GM23338 (cell line): ENCODE data around the gene FGF1. TPM values are rescaled to one million over a fixed set of nuclear protein-coding genes. Genes with fewer than 3 reads are reported as not detected.

Experiments used
- ATAC-seq: fragments of 200-7000 bp; cut with Tn5 transposase; 3 replicates; pipeline ENCODE4 v1.9.1; 2020
- DNase-seq: peaks from one replicate; pipeline ENCODE4 v3.0.0-alpha.2; 2015; ENCODE audit warnings: low spot score
- H2AFZ ChIP-seq: fragments of 200-600 bp; sonication (generic); 2 replicates; pipeline ENCODE4 v1.8.0; 2016; ENCODE audit warnings: antibody characterized with exemption, mild to moderate bottlenecking, moderate library complexity
- H3F3A ChIP-seq: fragments of 200-600 bp; sonication (generic); replicated peaks from 2 replicates; pipeline ENCODE4 v1.8.0; 2017; ENCODE audit warnings: antibody characterized with exemption, mixed run types, low read depth
- H3K27ac ChIP-seq: fragments of 200-600 bp; sonication (generic); 2 replicates; pipeline ENCODE4 v1.6.1; 2016; ENCODE audit warnings: low read depth
- H3K27me3 ChIP-seq: fragments of 200-600 bp; sonication (generic); 2 replicates; pipeline ENCODE4 v1.8.0; 2016; ENCODE audit warnings: mild to moderate bottlenecking, mixed run types, moderate library complexity; ENCODE audit not compliant: insufficient read depth
- H3K36me3 ChIP-seq: fragments of 200-600 bp; sonication (generic); 2 replicates; pipeline ENCODE4 v1.8.0; 2016; ENCODE audit warnings: mild to moderate bottlenecking; ENCODE audit not compliant: insufficient read depth
- H3K4me1 ChIP-seq: fragments of 200-600 bp; sonication (generic); 2 replicates; pipeline ENCODE4 v1.8.0; 2016; ENCODE audit warnings: mild to moderate bottlenecking, moderate library complexity; ENCODE audit not compliant: insufficient read depth
- H3K4me2 ChIP-seq: fragments of 200-600 bp; sonication (generic); 2 replicates; pipeline ENCODE4 v1.7.1; 2017; ENCODE audit warnings: mixed run types
- H3K4me3 ChIP-seq: fragments of 200-600 bp; sonication (generic); 2 replicates; pipeline ENCODE4 v1.6.1; 2016; ENCODE audit warnings: mixed run types
- H3K79me2 ChIP-seq: fragments of 200-600 bp; sonication (generic); replicated peaks from 2 replicates; pipeline ENCODE4 v1.8.0; 2017; ENCODE audit warnings: mild to moderate bottlenecking; ENCODE audit not compliant: insufficient read depth
- H3K9me2 ChIP-seq: fragments of 200-600 bp; sonication (generic); 2 replicates; pipeline ENCODE4 v1.8.0; 2017; ENCODE audit not compliant: insufficient read depth
- H4K20me1 ChIP-seq: fragments of 200-600 bp; sonication (generic); replicated peaks from 2 replicates; pipeline ENCODE4 v1.8.0; 2017; ENCODE audit warnings: mild to moderate bottlenecking; ENCODE audit not compliant: insufficient read depth
- H3K27ac Mint-ChIP-seq: 2 replicates; pipeline ENCODE4 v1.8.0; 2020; ENCODE audit warnings: inconsistent platforms, mild to moderate bottlenecking, moderate library complexity, mixed read lengths
- H3K27me3 Mint-ChIP-seq: 3 replicates; pipeline ENCODE4 v1.8.0; 2022; ENCODE audit warnings: low read depth, mild to moderate bottlenecking, moderate library complexity, mixed read lengths, inconsistent platforms; ENCODE audit not compliant: insufficient read depth, poor library complexity
- H3K36me3 Mint-ChIP-seq: 3 replicates; pipeline ENCODE4 v1.8.0; 2021; ENCODE audit warnings: low read depth, mild to moderate bottlenecking, inconsistent platforms, moderate library complexity, mixed read lengths
- H3K4me1 Mint-ChIP-seq: 3 replicates; pipeline ENCODE4 v1.8.0; 2020; ENCODE audit warnings: mild to moderate bottlenecking, inconsistent platforms, mixed read lengths
- H3K4me3 Mint-ChIP-seq: 3 replicates; pipeline ENCODE4 v1.8.0; 2021; ENCODE audit warnings: moderate library complexity, mild to moderate bottlenecking, inconsistent platforms, mixed read lengths
- H3K9me3 Mint-ChIP-seq: 3 replicates; pipeline ENCODE4 v1.8.0; 2020; ENCODE audit warnings: moderate library complexity, mild to moderate bottlenecking, inconsistent platforms, mixed read lengths
- CREB1 ChIP-seq: fragments of 250-450 bp; sonication (Bioruptor Pico); IDR thresholded peaks from 2 replicates; pipeline ENCODE4 v1.5.0; 2020; ENCODE audit warnings: low read depth, mild to moderate bottlenecking, moderate library complexity
- CTCF ChIP-seq, 2 experiments: fragments of 200-600 bp in 1 of 2; sonication (generic) in 1 of 2; conservative IDR thresholded peaks; 2 replicates each; pipeline versions ENCODE4 v1.5.1 to v1.6.1; 2016 to 2017; ENCODE audit warnings: antibody characterized with exemption in 2 of 2, low read depth in 2 of 2, mild to moderate bottlenecking in 2 of 2, moderate library complexity in 1 of 2
- ETS1 ChIP-seq: IDR thresholded peaks from 2 replicates; pipeline ENCODE4 v1.6.1; 2016; ENCODE audit warnings: antibody characterized with exemption
- EZH2 ChIP-seq: fragments of 200-600 bp; sonication (generic); IDR thresholded peaks from one replicate; pipeline ENCODE4 v1.8.0; 2017; ENCODE audit warnings: antibody characterized with exemption, mild to moderate bottlenecking, low read depth; ENCODE audit not compliant: unreplicated experiment
- EZH2phosphoT487 ChIP-seq: fragments of 200-600 bp; sonication (generic); IDR thresholded peaks from one replicate; pipeline ENCODE4 v1.8.1; 2018; ENCODE audit warnings: antibody characterized with exemption; ENCODE audit not compliant: unreplicated experiment
- JUNB ChIP-seq: IDR thresholded peaks from one replicate; pipeline ENCODE4 v1.6.1; 2016; ENCODE audit warnings: antibody characterized with exemption; ENCODE audit not compliant: unreplicated experiment
- NANOG ChIP-seq: IDR thresholded peaks from 2 replicates; pipeline ENCODE4 v1.6.1; 2016; ENCODE audit warnings: antibody characterized with exemption, borderline replicate concordance
- POLR2AphosphoS5 ChIP-seq: IDR thresholded peaks from 2 replicates; pipeline ENCODE4 v1.6.1; 2016; ENCODE audit warnings: antibody characterized with exemption, low read depth
- REST ChIP-seq: IDR thresholded peaks from one replicate; pipeline ENCODE4 v1.6.1; 2018; ENCODE audit warnings: antibody characterized with exemption; ENCODE audit not compliant: unreplicated experiment
- STAT1 ChIP-seq: IDR thresholded peaks from one replicate; pipeline ENCODE4 v1.6.1; 2016; ENCODE audit warnings: antibody characterized with exemption; ENCODE audit not compliant: unreplicated experiment
- ZNF114 ChIP-seq: fragments of 250-450 bp; sonication (Bioruptor Pico); IDR thresholded peaks from 2 replicates; pipeline ENCODE4 v1.5.0; 2020; ENCODE audit warnings: mild to moderate bottlenecking, moderate library complexity
- ZNF331 ChIP-seq: fragments of 250-450 bp; sonication (Bioruptor Pico); IDR thresholded peaks from 2 replicates; pipeline ENCODE4 v1.5.0; 2020; ENCODE audit warnings: low read depth, mild to moderate bottlenecking, moderate library complexity
- ZNF462 ChIP-seq: fragments of 250-450 bp; sonication (Bioruptor Pico); IDR thresholded peaks from 2 replicates; pipeline ENCODE4 v1.5.0; 2020; ENCODE audit warnings: mild to moderate bottlenecking, moderate library complexity
- polyA plus RNA-seq: library from polyadenylated mRNA; unstranded; fragments of >200 nt; fragmentation: Nextera tagmentation; extraction: Ambion mirVana; gene quantifications from 2 replicates; pipeline ENCODE4 v1.2.1, GENCODE V29; 2016
- total RNA-seq: library from RNA; depleted of rRNA; stranded (reverse); fragments of >200 nt; shearing (Covaris generic); gene quantifications from 2 replicates; pipeline ENCODE4 v1.2.3, GENCODE V29; 2014

Gene FGF1
- total and polyA plus RNA-seq, 2 experiments from 2014 or later: 0.21 to 0.34 TPM

GRCh38 chr5:142660731-142661130, 25.2 kb downstream of the FGF1 start:
- ATAC-seq (no peak), DNase-seq (no peak)
- H3K4me2 ChIP-seq: no peak overlapping the region
- Mint-ChIP-seq H3K27ac (no peak overlapping the region), H3K36me3 (no peaks in the 10 kb centered on the region), H3K4me1 (peaks cover 14% of the 10 kb centered on the region), H3K27me3 (peaks cover 3% of the 10 kb centered on the region), H3K9me3 (no peaks in the 10 kb centered on the region), H3K4me3 (no peak overlapping the region)
- no peaks in the 10 kb centered on the region for H3K36me3 ChIP-seq
- no peaks in the 10 kb centered on the region for H3F3A ChIP-seq
- H3K27me3 ChIP-seq: no peaks in the 10 kb centered on the region
- H2AFZ ChIP-seq: no peak overlapping the region
- 0 out of 2 replicates have a peak, but pooled peaks cover 7% of the 10 kb centered on the region for H3K9me2 ChIP-seq
- no peaks in the 10 kb centered on the region for H4K20me1 ChIP-seq
- no peak overlapping the region for H3K4me3 ChIP-seq
- 0 out of 2 replicates have a peak, but pooled peaks cover 4% of the 10 kb centered on the region for H3K4me1 ChIP-seq
- no peak overlapping the region for H3K27ac ChIP-seq
- H3K79me2 ChIP-seq: no peaks in the 10 kb centered on the region
- TF ChIP-seq NANOG: no peak
- no peak for TF ChIP-seq ETS1
- no peak for TF ChIP-seq REST
- no peak for TF ChIP-seq ZNF331 (CRISPR knock-in tag)
- no peak for TF ChIP-seq EZH2
- TF ChIP-seq POLR2AphosphoS5: no peak
- no peak for TF ChIP-seq ZNF462 (CRISPR knock-in tag)
- no peak for TF ChIP-seq JUNB
- no peak for TF ChIP-seq CTCF (conservative IDR thresholded peaks at IDR 0.05; ENCODE audit: low read depth in 2 of 2)
- TF ChIP-seq ZNF114 (CRISPR knock-in tag): no peak
- TF ChIP-seq CREB1 (CRISPR knock-in tag): no peak
- TF ChIP-seq EZH2phosphoT487: no peak
- TF ChIP-seq STAT1: no peak
